PFSK-1 (cell line): ENCODE data around the gene BRICD5.

ENCODE experiments used
- FOXP2 ChIP-seq: optimal IDR thresholded peaks from 2 replicates; pipeline ENCODE3; 2011; ENCODE audit warnings: borderline replicate concordance, control low read depth, inconsistent platforms; ENCODE audit not compliant: insufficient read depth; ENCODE audit errors: extremely low read length, extremely low read depth
- POLR2AphosphoS5 ChIP-seq: IDR thresholded peaks from 2 replicates; pipeline ENCODE4 v1.6.1; 2012; ENCODE audit warnings: low read depth, mild to moderate bottlenecking, control low read depth, low read length, moderate library complexity
- REST ChIP-seq, 2 experiments: IDR thresholded peaks; 2 replicates each; pipeline versions ENCODE4 v1.6.1 to v1.8.0; 2011 to 2012; ENCODE audit warnings: low read depth in 2 of 2, low read length in 2 of 2, control low read depth in 1 of 2, inconsistent platforms in 1 of 2, mild to moderate bottlenecking in 1 of 2, moderate library complexity in 1 of 2; ENCODE audit not compliant: insufficient read depth in 1 of 2
- SIN3A ChIP-seq: IDR thresholded peaks from 2 replicates; pipeline ENCODE4 v1.6.1; 2012; ENCODE audit warnings: mild to moderate bottlenecking, low read length, moderate library complexity, borderline replicate concordance; ENCODE audit not compliant: insufficient read depth
- TAF1 ChIP-seq: IDR thresholded peaks from 2 replicates; pipeline ENCODE4 v1.6.1; 2012; ENCODE audit warnings: low read length, control low read depth, borderline replicate concordance; ENCODE audit not compliant: insufficient read depth

BRICD5 gene

GRCh38 chr16:2242598-2242997 lies 31.9 kb upstream of the BRICD5 start:
- no peak for TF ChIP-seq SIN3A
- TF ChIP-seq POLR2AphosphoS5: no peak
- no peak for TF ChIP-seq FOXP2
- TF ChIP-seq REST (IDR thresholded peaks at IDR 0.05; ENCODE audit: insufficient read depth in 1 of 2, low read depth in 2 of 2, low read length in 2 of 2): no peak
- no peak for TF ChIP-seq TAF1

GRCh38 chr16:2238838-2239675 lies 28.4 kb upstream of the BRICD5 start:
- TF ChIP-seq FOXP2 (no peak), POLR2AphosphoS5 (no peak; the same call in 1 of the 2 replicates), REST (IDR thresholded peaks at IDR 0.05; ENCODE audit: insufficient read depth in 1 of 2, low read depth in 2 of 2, low read length in 2 of 2) (no peak), SIN3A (no peak), TAF1 (no peak)

- TF ChIP-seq POLR2AphosphoS5 (peak; percentile 3; the same call in 1 of the 2 replicates), REST (IDR thresholded peaks at IDR 0.05; ENCODE audit: insufficient read depth in 1 of 2, low read depth in 2 of 2, low read length in 2 of 2) (no peak), FOXP2 (no peak), TAF1 (no peak), SIN3A (no peak)
These were observed 27.6 kb upstream of the BRICD5 start for GRCh38 chr16:2238150-2238837.

DNA sequence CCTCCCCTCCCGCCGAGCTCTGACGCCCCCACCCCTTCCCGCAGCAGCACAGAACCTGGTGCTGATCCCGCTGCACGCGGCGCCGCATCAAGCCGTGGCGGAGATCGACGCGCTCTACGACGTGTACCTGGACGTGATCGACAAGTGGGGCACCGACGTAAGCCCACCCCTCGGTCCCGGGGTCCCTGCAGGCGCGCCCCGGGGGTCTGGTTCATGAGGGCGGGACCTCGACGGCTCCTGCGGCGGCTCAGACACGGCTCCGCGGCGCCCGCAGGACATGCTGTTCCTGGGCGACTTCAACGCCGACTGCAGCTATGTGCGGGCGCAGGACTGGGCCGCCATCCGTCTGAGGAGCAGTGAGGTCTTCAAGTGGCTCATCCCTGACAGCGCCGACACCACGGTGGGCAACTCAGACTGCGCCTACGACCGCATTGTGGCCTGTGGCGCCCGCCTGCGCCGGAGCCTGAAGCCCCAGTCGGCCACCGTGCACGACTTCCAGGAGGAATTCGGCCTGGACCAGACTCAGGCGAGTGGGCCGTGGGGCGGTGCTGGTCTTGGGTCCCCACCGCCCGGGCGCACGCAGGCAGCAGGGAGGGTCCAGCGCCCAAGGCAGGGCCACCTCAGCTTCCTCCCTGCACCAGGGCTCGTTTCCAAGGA lies 27.0 kb upstream of the BRICD5 start:
- TF ChIP-seq POLR2AphosphoS5: 0 out of 2 replicates have a peak, but pooled peaks have one; percentile 8
- no peak for TF ChIP-seq TAF1
- TF ChIP-seq FOXP2: no peak
- no peak for TF ChIP-seq REST (IDR thresholded peaks at IDR 0.05; ENCODE audit: insufficient read depth in 1 of 2, low read depth in 2 of 2, low read length in 2 of 2)
